ENCODE measurements around the gene ACKR2. TPM values are rescaled to one million over a fixed set of nuclear protein-coding genes. Genes with fewer than 3 reads are reported as not detected.

ACKR2 gene
- total and polyA plus RNA-seq, 8 donors, result 0.15 to 2.4 (median 0.50) TPM; not detected in 3

DNA sequence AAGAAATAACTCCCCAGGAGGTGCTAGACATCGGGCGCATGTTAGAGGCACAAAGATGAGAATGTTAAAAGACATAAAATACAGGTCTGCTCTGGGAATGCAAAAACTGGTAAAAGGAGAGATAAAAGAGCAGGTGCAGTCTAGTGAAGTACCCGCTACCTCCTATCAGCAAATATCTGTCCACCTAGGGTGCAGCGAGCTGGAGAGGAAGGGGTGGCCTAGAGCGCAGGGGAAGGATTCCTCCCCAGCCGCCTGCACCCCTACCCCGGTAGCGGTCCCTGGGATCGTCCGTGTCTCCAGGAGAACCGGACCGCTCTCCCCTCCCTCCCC is 96.5 kb downstream of the ACKR2 start:
- Histone ChIP-seq H3K27me3 (peaks cover 0 to 9% (median 4%) of the 10 kb centered on the region in 3 donors), H3K4me1 (peaks cover 10 to 26% (median 19%) of the 10 kb centered on the region in 4 donors), H3K36me3 (peaks cover under 1 to 29% (median 23%) of the 10 kb centered on the region in 4 donors), H3K4me3 (peak overlapping the region; percentile 59 to 67 (median 64)), H3K27ac (peak overlapping the region in 4 of 5 donors; percentile 30 to 83 (median 69)), H3K9me3 (peaks cover 0 to 13% (median 4%) of the 10 kb centered on the region in 4 donors)
- 14 to 22% (median 16%) methylated on average over 11 to 12 of the region's 12 CpGs for WGBS, 5 donors
- TF ChIP-seq POLR2A (IDR thresholded peaks at IDR 0.05) (no peak), POLR2AphosphoS5 (IDR thresholded peaks at IDR 0.05) (no peak), EP300 (IDR thresholded peaks at IDR 0.05) (no peak)
- TF ChIP-seq, protein P1, sequence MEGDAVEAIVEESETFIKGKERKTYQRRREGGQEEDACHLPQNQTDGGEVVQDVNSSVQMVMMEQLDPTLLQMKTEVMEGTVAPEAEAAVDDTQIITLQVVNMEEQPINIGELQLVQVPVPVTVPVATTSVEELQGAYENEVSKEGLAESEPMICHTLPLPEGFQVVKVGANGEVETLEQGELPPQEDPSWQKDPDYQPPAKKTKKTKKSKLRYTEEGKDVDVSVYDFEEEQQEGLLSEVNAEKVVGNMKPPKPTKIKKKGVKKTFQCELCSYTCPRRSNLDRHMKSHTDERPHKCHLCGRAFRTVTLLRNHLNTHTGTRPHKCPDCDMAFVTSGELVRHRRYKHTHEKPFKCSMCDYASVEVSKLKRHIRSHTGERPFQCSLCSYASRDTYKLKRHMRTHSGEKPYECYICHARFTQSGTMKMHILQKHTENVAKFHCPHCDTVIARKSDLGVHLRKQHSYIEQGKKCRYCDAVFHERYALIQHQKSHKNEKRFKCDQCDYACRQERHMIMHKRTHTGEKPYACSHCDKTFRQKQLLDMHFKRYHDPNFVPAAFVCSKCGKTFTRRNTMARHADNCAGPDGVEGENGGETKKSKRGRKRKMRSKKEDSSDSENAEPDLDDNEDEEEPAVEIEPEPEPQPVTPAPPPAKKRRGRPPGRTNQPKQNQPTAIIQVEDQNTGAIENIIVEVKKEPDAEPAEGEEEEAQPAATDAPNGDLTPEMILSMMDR (IDR thresholded peaks at IDR 0.05), result no peak
- intact Hi-C loops (cut with DNase I; ENCODE audit: low total_unique reads), result no loop called here
- DNase-seq, result no peak

DNA sequence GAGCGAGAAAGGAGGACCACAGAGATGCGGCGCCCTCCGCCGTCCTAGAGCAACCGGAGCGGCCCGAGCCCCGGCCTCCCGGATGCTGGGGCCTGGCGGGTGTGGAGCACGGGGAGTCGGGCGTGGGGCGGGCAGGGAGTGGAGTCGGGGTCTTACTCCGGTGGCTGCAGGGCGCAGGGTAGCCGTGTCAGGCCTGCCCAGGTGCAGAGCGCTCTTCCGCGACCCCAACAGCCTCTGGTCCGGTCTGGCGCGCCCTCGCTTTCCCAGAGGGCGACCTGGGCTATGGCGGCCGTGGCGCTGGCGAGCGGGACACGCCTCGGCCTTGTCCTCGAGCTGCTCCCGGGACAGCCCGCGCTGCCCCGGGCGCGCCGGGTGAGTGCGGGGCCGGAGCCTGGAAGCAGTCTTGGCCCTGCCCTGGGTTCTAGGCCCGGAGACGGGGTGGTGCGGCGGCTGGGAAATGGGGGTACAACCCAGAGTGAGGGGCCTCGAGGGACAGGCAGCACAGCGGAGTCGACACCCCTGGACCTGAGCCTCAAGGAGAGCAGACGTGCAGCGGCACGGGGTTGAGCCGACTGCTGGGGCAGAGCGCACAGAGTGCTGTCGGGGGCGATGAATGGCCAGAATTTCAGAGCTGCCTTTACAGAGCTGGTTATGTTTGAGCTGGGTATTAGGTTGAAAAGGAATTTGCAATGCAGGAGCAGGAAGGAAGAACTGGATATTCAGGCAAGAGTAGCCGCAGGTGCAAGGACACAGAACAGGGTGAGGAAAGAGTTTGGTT is 97.0 kb downstream of the ACKR2 start, which contains the start of gene ZNF662:
Gene ZNF662 (plus strand): TSS at position 73 of the 778 bp plus-strand sequence. CDS start 1,973 bp downstream, outside the sequence.
- TF ChIP-seq POLR2AphosphoS5 (IDR thresholded peaks at IDR 0.05), result peak in 1 of 3 donors; percentile 33
- TF ChIP-seq, protein P1 (IDR thresholded peaks at IDR 0.05), result no peak
- DNase-seq, result peak; percentile 36 to 87
- peak within 1 kb of the TSS; percentile 20 to 83 (median 63) for H3K27ac ChIP-seq
- WGBS, 5 donors, result 3 to 8% (median 4%) methylated on average over 22 to 59 of the region's 59 CpGs
- peaks cover 6 to 35% (median 28%) of the 10 kb centered on the region in 4 donors for H3K36me3 ChIP-seq
- peaks cover 10 to 26% (median 19%) of the 10 kb centered on the region in 4 donors for H3K4me1 ChIP-seq
- intact Hi-C loops (cut with DNase I; ENCODE audit: low total_unique reads), result no loop called here
- peaks cover 0 to 9% (median 4%) of the 10 kb centered on the region in 3 donors for H3K27me3 ChIP-seq
- H3K9me3 ChIP-seq, result peaks cover 0 to 19% (median 9%) of the 10 kb centered on the region in 4 donors
- H3K4me3 ChIP-seq, result peak within 1 kb of the TSS; percentile 59 to 67 (median 64)

DNA sequence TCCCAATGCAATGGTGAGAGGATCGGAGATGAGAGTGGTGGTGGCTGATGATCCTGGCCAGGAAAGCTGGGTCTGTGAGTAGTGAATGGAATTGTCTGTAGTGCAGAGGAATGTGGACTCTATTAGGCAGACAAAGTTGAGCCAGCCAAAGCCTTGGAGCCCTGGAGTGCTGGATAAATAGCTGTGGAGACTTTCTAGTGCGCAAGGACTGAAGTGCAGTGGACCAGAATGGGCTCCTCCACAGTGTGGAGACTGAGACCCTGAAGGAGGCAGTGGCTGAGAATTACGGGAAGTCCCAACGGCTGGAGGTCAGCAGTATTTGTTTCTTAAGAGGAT is 97.6 kb downstream of the ACKR2 start:
- Histone ChIP-seq H3K4me1 (peaks cover 10 to 26% (median 19%) of the 10 kb centered on the region in 4 donors), H3K9me3 (peaks cover 0 to 24% (median 13%) of the 10 kb centered on the region in 4 donors), H3K27me3 (peaks cover 0 to 9% (median 4%) of the 10 kb centered on the region in 3 donors), H3K4me3 (peak overlapping the region; percentile 59 to 67 (median 64)), H3K36me3 (peaks cover 11 to 40% (median 34%) of the 10 kb centered on the region in 4 donors), H3K27ac (peak overlapping the region in 1 of 5 donors; percentile 83)
- WGBS, 5 donors, result 55 to 84% (median 80%) methylated on average over 4 of the region's 4 CpGs
- intact Hi-C loops (cut with DNase I; ENCODE audit: low total_unique reads), result no loop called here
- DNase-seq, result no peak
- TF ChIP-seq EP300 (IDR thresholded peaks at IDR 0.05), result no peak

GRCh38 chr3:42908675-42909074 is 99.4 kb downstream of the ACKR2 start:
- Histone ChIP-seq H3K36me3 (peaks cover 21 to 52% (median 45%) of the 10 kb centered on the region in 4 donors), H3K27ac (no peak overlapping the region), H3K4me1 (peaks cover 10 to 26% (median 19%) of the 10 kb centered on the region in 4 donors), H3K4me3 (no peak overlapping the region), H3K27me3 (peaks cover 0 to 9% (median 4%) of the 10 kb centered on the region in 3 donors), H3K9me3 (peaks cover 7 to 35% (median 24%) of the 10 kb centered on the region in 4 donors)
- no peak for DNase-seq
- WGBS, 5 donors, result 90 to 95% (median 91%) methylated on average over 7 of the region's 7 CpGs
- TF ChIP-seq, protein P1 (IDR thresholded peaks at IDR 0.05), result no peak
- TF ChIP-seq POLR2AphosphoS5 (IDR thresholded peaks at IDR 0.05) (no peak), EP300 (IDR thresholded peaks at IDR 0.05) (no peak), POLR2A (IDR thresholded peaks at IDR 0.05) (no peak)
- intact Hi-C loops (cut with DNase I; ENCODE audit: low total_unique reads), result no loop called here

Measured in stomach (tissue), 9 donors.